ENCODE measurements around the gene PIK3C2G.
"Not testable (repeated sequence)": the region's sequence is repeated elsewhere in the genome, so short reads cannot be mapped to it uniquely, and the experiment has no call there.

PIK3C2G gene

GRCh38 chr12:18476861-18477260 lies 215.5 kb downstream of the PIK3C2G start:
- no peaks in the 10 kb centered on the region for H3K27me3 ChIP-seq (ENCODE audit: control insufficient read depth in 1 of 2, insufficient read depth in 2 of 2, low read length in 2 of 2)
- no peak overlapping the region for H3K9ac ChIP-seq (ENCODE audit: low read length)
- no peaks in the 10 kb centered on the region for H3K9me3 ChIP-seq (ENCODE audit: low read length)
- no peak overlapping the region for H3K27ac ChIP-seq (ENCODE audit: low read depth, low read length)
- no peak overlapping the region for H3K4me3 ChIP-seq (ENCODE audit: low read depth in 1 of 2, low read length in 2 of 2)
- no peaks in the 10 kb centered on the region for H3K36me3 ChIP-seq (ENCODE audit: insufficient read depth, low read length)
- H3K4me1 ChIP-seq (ENCODE audit: insufficient read depth, low read length): no peaks in the 10 kb centered on the region

- H3K4me1 ChIP-seq (ENCODE audit: insufficient read depth, low read length): no peaks in the 10 kb centered on the region
- no peaks in the 10 kb centered on the region for H3K36me3 ChIP-seq (ENCODE audit: insufficient read depth, low read length)
- no peak overlapping the region for H3K27ac ChIP-seq (ENCODE audit: low read depth, low read length)
- no peak overlapping the region for H3K9ac ChIP-seq (ENCODE audit: low read length)
- no peaks in the 10 kb centered on the region for H3K27me3 ChIP-seq (ENCODE audit: control insufficient read depth in 1 of 2, insufficient read depth in 2 of 2, low read length in 2 of 2)
- no peaks in the 10 kb centered on the region for H3K9me3 ChIP-seq (ENCODE audit: low read length)
- no peak overlapping the region for H3K4me3 ChIP-seq (ENCODE audit: low read depth in 1 of 2, low read length in 2 of 2)
Observed at GRCh38 chr12:18479256-18479655, 217.9 kb downstream of the PIK3C2G start.

GRCh38 chr12:18482601-18483120 lies 221.3 kb downstream of the PIK3C2G start:
- Histone ChIP-seq H3K9ac (ENCODE audit: low read length) (no peak overlapping the region), H3K4me3 (ENCODE audit: low read depth in 1 of 2, low read length in 2 of 2) (no peak overlapping the region), H3K27me3 (ENCODE audit: control insufficient read depth in 1 of 2, insufficient read depth in 2 of 2, low read length in 2 of 2) (no peaks in the 10 kb centered on the region), H3K4me1 (ENCODE audit: insufficient read depth, low read length) (no peaks in the 10 kb centered on the region), H3K27ac (ENCODE audit: low read depth, low read length) (no peak overlapping the region), H3K9me3 (ENCODE audit: low read length) (no peaks in the 10 kb centered on the region), H3K36me3 (ENCODE audit: insufficient read depth, low read length) (no peaks in the 10 kb centered on the region)

DNA sequence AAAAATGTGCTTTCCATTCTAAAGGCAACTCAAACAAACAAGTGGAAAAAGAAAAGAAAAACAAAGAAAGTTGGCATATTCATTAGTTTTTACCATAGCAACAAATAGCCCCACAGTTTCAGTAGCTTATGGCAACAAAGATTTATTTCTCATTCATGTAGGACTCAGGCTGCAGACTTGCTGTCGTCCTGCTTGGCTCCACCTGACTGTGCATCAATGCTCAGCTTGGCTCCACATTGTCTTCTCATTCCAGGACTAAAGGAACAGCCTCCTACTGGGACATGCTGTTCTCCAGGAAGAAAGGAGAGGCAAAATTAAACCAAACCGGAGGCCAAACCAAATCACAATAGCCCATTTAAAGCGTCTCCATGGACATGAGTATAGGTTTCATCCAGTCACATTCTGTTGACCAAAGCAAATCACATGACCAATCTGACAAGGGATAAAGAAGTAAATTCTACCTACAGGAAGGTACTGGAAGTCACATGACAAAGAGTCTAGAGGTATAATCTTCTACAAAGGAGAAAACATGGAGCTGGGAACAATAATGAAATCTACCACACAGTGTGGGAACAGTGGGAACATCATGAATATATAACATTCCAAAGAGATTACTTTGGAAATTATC lies 222.5 kb downstream of the PIK3C2G start:
- Histone ChIP-seq H3K4me1 (ENCODE audit: insufficient read depth, low read length) (no peaks in the 10 kb centered on the region), H3K36me3 (ENCODE audit: insufficient read depth, low read length) (no peaks in the 10 kb centered on the region), H3K9ac (ENCODE audit: low read length) (no peak overlapping the region), H3K4me3 (ENCODE audit: low read depth in 1 of 2, low read length in 2 of 2) (no peak overlapping the region), H3K27ac (ENCODE audit: low read depth, low read length) (no peak overlapping the region), H3K27me3 (ENCODE audit: control insufficient read depth in 1 of 2, insufficient read depth in 2 of 2, low read length in 2 of 2) (no peaks in the 10 kb centered on the region), H3K9me3 (ENCODE audit: low read length) (no peaks in the 10 kb centered on the region)

GRCh38 chr12:18486036-18486435 lies 224.7 kb downstream of the PIK3C2G start:
- Histone ChIP-seq H3K27me3 (ENCODE audit: control insufficient read depth in 1 of 2, insufficient read depth in 2 of 2, low read length in 2 of 2) (no peaks in the 10 kb centered on the region), H3K4me3 (ENCODE audit: low read depth in 1 of 2, low read length in 2 of 2) (no peak overlapping the region), H3K9ac (ENCODE audit: low read length) (no peak overlapping the region), H3K4me1 (ENCODE audit: insufficient read depth, low read length) (no peaks in the 10 kb centered on the region), H3K9me3 (ENCODE audit: low read length) (no peaks in the 10 kb centered on the region), H3K27ac (ENCODE audit: low read depth, low read length) (no peak overlapping the region), H3K36me3 (ENCODE audit: insufficient read depth, low read length) (no peaks in the 10 kb centered on the region)

DNA sequence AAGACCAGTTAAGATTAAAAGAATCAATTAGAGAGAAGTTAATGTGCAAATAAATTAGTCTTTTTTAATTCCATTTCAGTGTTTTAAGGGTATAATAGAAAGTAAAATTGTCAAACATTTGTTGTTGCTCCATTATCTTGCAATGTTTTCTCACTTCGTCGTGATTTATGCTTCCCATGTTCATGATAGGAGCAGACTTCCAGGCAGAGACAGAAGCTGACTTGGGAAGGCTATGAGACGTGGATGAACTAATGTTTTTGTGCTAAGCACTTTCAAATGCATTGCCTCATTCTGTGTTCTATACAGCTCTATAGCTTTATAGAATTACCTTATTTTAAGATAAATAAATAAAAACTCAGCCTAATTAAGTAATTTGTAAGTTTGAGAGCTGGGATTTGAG lies 226.2 kb downstream of the PIK3C2G start:
- Histone ChIP-seq H3K9ac (ENCODE audit: low read length) (no peak overlapping the region), H3K27me3 (ENCODE audit: control insufficient read depth in 1 of 2, insufficient read depth in 2 of 2, low read length in 2 of 2) (no peaks in the 10 kb centered on the region), H3K9me3 (ENCODE audit: low read length) (no peaks in the 10 kb centered on the region), H3K4me1 (ENCODE audit: insufficient read depth, low read length) (no peaks in the 10 kb centered on the region), H3K4me3 (ENCODE audit: low read depth in 1 of 2, low read length in 2 of 2) (no peak overlapping the region), H3K27ac (ENCODE audit: low read depth, low read length) (no peak overlapping the region), H3K36me3 (ENCODE audit: insufficient read depth, low read length) (no peaks in the 10 kb centered on the region)

GRCh38 chr12:18492372-18493025 lies 231.2 kb downstream of the PIK3C2G start:
- no peaks in the 10 kb centered on the region for H3K4me1 ChIP-seq (ENCODE audit: insufficient read depth, low read length)
- no peaks in the 10 kb centered on the region for H3K36me3 ChIP-seq (ENCODE audit: insufficient read depth, low read length)
- no peak overlapping the region for H3K4me3 ChIP-seq (ENCODE audit: low read depth in 1 of 2, low read length in 2 of 2)
- no peaks in the 10 kb centered on the region for H3K9me3 ChIP-seq (ENCODE audit: low read length)
- no peaks in the 10 kb centered on the region for H3K27me3 ChIP-seq (ENCODE audit: control insufficient read depth in 1 of 2, insufficient read depth in 2 of 2, low read length in 2 of 2)
- no peak overlapping the region for H3K9ac ChIP-seq (ENCODE audit: low read length)
- no peak overlapping the region for H3K27ac ChIP-seq (ENCODE audit: low read depth, low read length)

- H3K36me3 ChIP-seq (ENCODE audit: insufficient read depth, low read length): no peaks in the 10 kb centered on the region
- no peak overlapping the region for H3K4me3 ChIP-seq (ENCODE audit: low read depth in 1 of 2, low read length in 2 of 2)
- H3K9me3 ChIP-seq (ENCODE audit: low read length): no peaks in the 10 kb centered on the region
- H3K9ac ChIP-seq (ENCODE audit: low read length): no peak overlapping the region
- H3K27me3 ChIP-seq (ENCODE audit: control insufficient read depth in 1 of 2, insufficient read depth in 2 of 2, low read length in 2 of 2): no peaks in the 10 kb centered on the region
- H3K27ac ChIP-seq (ENCODE audit: low read depth, low read length): no peak overlapping the region
- no peaks in the 10 kb centered on the region for H3K4me1 ChIP-seq (ENCODE audit: insufficient read depth, low read length)
Observed at GRCh38 chr12:18496156-18496555, 234.8 kb downstream of the PIK3C2G start.

DNA sequence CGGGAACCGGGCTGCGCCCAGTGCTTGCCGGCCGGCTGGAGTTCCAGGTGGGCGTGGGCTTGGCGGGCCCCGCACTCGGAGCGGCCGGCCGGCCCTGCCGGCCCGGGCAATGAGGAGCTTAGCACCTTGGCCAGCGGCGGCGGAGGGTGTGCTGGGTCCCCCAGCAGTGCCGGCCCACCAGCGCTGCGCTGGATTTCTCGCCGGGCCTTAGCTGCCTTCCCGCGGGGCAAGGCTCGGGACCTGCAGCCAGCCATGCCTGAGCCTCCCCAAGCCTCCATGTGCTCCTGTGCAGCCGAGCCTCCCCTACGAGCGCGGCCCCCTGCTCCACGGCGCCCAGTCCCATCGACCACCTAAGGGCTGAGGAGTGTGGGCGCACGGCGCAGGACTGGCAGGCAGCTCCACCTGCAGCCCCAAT lies 238.8 kb downstream of the PIK3C2G start:
- not testable (repeated sequence) for H3K9me3 ChIP-seq (ENCODE audit: low read length); H3K4me3 ChIP-seq (ENCODE audit: low read depth in 1 of 2, low read length in 2 of 2); H3K9ac ChIP-seq (ENCODE audit: low read length)

DNA sequence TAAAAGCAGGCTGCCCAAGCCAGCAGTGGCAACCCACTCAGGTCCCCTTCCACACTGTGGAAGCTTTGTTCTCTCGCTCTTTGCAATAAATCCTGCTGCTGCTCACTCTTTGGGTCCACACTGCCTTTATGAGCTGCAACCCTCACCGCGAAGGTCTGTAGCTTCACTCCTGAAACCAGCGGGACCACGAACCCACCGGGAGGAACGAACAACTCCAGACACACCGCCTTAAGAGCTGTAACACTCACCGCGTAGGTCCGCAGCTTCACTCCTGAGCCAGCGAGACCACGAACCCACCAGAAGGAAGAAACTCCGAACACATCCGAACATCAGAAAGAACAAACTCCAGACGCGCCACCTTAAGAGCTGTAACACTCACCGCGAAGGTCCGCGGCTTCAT lies 239.4 kb downstream of the PIK3C2G start:
- H3K27me3 ChIP-seq (ENCODE audit: control insufficient read depth in 1 of 2, insufficient read depth in 2 of 2, low read length in 2 of 2); H3K4me1 ChIP-seq (ENCODE audit: insufficient read depth, low read length); H3K9ac ChIP-seq (ENCODE audit: low read length); H3K4me3 ChIP-seq (ENCODE audit: low read depth in 1 of 2, low read length in 2 of 2); H3K27ac ChIP-seq (ENCODE audit: low read depth, low read length); H3K9me3 ChIP-seq (ENCODE audit: low read length); H3K36me3 ChIP-seq (ENCODE audit: insufficient read depth, low read length): not testable (repeated sequence)

More for the DNA sequence above, 238.8 kb downstream of the PIK3C2G start:
- not testable (repeated sequence) for H3K27me3 ChIP-seq (ENCODE audit: control insufficient read depth in 1 of 2, insufficient read depth in 2 of 2, low read length in 2 of 2); H3K27ac ChIP-seq (ENCODE audit: low read depth, low read length); H3K4me1 ChIP-seq (ENCODE audit: insufficient read depth, low read length); H3K36me3 ChIP-seq (ENCODE audit: insufficient read depth, low read length)

DNA sequence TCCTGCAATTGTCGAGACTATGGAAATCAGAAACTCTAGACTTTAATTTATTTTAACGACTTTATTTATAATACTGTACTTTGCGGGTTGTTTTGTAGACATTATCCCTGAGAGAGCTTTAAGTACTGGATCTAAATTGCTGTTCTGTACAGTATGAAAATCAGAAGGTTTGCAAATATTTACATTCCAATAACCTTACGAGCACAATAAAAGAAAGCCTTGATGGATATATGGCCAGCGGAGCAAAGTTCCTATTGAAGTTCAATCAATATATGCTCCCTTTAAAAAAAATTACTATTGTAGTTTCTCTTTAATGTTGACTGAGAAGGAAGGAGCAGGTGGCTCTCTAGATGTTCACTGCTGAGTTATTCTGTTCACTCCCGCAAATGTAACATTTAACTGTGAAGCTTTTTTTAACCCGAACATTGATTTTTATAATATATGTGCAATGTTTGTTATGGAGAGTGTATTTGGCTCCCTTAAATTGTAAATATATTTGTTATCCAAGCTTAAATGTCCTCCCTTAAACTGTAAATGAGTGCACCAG lies 241.2 kb downstream of the PIK3C2G start:
- no peaks in the 10 kb centered on the region for H3K9me3 ChIP-seq (ENCODE audit: low read length)
- H3K4me1 ChIP-seq (ENCODE audit: insufficient read depth, low read length): no peaks in the 10 kb centered on the region
- H3K4me3 ChIP-seq (ENCODE audit: low read depth in 1 of 2, low read length in 2 of 2): no peak overlapping the region
- no peak overlapping the region for H3K27ac ChIP-seq (ENCODE audit: low read depth, low read length)
- H3K9ac ChIP-seq (ENCODE audit: low read length): no peak overlapping the region
- H3K27me3 ChIP-seq (ENCODE audit: control insufficient read depth in 1 of 2, insufficient read depth in 2 of 2, low read length in 2 of 2): no peaks in the 10 kb centered on the region
- no peaks in the 10 kb centered on the region for H3K36me3 ChIP-seq (ENCODE audit: insufficient read depth, low read length)

GRCh38 chr12:18521461-18521860 lies 260.1 kb downstream of the PIK3C2G start:
- Histone ChIP-seq H3K27ac (ENCODE audit: low read depth, low read length) (no peak overlapping the region), H3K27me3 (ENCODE audit: control insufficient read depth in 1 of 2, insufficient read depth in 2 of 2, low read length in 2 of 2) (no peaks in the 10 kb centered on the region), H3K36me3 (ENCODE audit: insufficient read depth, low read length) (no peaks in the 10 kb centered on the region), H3K4me1 (ENCODE audit: insufficient read depth, low read length) (no peaks in the 10 kb centered on the region), H3K4me3 (ENCODE audit: low read depth in 1 of 2, low read length in 2 of 2) (no peak overlapping the region), H3K9ac (ENCODE audit: low read length) (no peak overlapping the region), H3K9me3 (ENCODE audit: low read length) (no peaks in the 10 kb centered on the region)

All from muscle layer of colon (tissue), 2 donors.